OCI-LY1 (cell line): ENCODE data around the gene RHBDF1.

ENCODE experiments used
- CTCF ChIP-seq: fragments of 200-600 bp; sonication (generic), shearing (Covaris generic); IDR thresholded peaks from 2 replicates; pipeline ENCODE4 v1.5.1; 2017; ENCODE audit warnings: mild to moderate bottlenecking, antibody characterized with exemption, low read length, moderate library complexity, mixed read lengths
- EZH2 ChIP-seq: fragments of 200-600 bp; sonication (generic), shearing (Covaris generic); IDR thresholded peaks from 2 replicates; pipeline ENCODE4 v1.8.0; 2017; ENCODE audit warnings: borderline replicate concordance, mixed run types, mild to moderate bottlenecking, antibody characterized with exemption, low read length, moderate library complexity, mixed read lengths

DNA sequence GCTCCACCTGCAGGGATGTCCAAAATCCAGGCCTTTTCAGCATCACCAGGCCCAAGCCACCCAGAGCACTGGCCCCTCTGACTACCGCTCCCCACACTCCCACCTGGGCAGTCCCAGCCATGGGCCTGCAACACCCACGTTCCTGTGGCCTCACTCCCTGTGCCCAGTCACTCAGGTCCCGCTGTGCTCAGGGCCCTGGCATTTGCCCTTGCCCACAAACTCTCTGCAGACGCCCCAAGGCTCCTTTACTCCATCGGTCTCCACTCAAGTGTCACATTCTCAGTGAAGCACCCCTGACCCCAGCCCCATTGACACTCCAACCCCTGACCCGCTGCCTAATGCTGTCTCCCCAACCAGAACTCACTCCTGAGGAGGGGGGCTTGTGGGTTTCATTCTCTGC lies 29.2 kb upstream of the RHBDF1 start:
- no peak for TF ChIP-seq EZH2
- no peak for TF ChIP-seq CTCF
